ENCODE data around the gene ACOD1.

ACOD1 gene

DNA sequence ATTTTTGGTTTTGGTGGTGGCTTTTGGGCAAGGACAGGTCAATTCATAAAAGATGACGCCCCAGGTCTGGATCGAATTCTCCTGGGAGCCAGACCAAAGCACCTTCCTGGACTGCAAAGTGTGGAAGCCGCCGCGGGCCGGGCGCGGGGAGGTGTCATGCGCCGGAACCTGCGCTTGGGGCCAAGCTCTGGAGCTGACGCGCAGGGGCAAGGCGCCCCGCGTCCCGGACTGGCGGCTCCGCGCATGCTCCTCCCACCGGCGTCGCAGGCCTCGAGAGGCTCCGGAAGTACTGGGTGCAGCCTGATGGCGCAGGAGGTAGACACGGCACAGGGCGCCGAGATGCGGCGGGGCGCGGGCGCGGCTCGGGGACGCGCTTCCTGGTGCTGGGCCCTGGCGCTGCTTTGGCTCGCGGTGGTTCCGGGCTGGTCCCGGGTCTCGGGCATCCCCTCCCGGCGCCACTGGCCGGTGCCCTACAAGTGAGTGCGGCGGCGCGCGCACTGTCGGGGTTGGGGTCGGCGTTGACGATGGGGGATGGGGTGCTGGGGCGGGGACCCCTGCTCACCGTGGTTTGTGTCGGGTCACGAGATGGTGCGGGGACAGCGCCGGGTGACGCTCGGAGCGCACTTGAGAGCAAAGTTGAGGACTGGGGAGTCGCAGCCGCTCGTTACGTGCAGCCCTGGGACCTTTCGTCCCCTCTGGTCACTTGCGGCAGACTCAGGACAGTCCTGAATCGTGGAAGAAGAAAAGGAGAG lies 43.7 kb downstream of the ACOD1 start, which contains the start of gene CLN5:
Gene CLN5 (plus strand): TSS at position 286 of the 752 bp plus-strand sequence. CDS start 18 bp downstream, at position 304.
- Histone ChIP-seq H3K27ac (ENCODE audit: low read depth, low read length) (peak within 1 kb of the TSS; percentile 70; the same call in 1 of the 2 replicates), H3K4me1 (ENCODE audit: insufficient read depth, low read length) (peaks cover 8% of the 10 kb centered on the region), H3K36me3 (ENCODE audit: insufficient read depth, low read length) (peaks cover 21% of the 10 kb centered on the region), H3K9ac (ENCODE audit: low read depth, low read length) (peak within 1 kb of the TSS; percentile 78), H3K27me3 (ENCODE audit: insufficient read depth, low read length) (peaks cover 6% of the 10 kb centered on the region; the same call in 1 of the 2 replicates), H3K4me3 (ENCODE audit: low read length) (peak within 1 kb of the TSS; percentile 97), H3K9me3 (ENCODE audit: insufficient read depth, low read depth, low read length) (no peaks in the 10 kb centered on the region)
- WGBS, result under 1% methylated on average over 73 of the region's 73 CpGs

DNA sequence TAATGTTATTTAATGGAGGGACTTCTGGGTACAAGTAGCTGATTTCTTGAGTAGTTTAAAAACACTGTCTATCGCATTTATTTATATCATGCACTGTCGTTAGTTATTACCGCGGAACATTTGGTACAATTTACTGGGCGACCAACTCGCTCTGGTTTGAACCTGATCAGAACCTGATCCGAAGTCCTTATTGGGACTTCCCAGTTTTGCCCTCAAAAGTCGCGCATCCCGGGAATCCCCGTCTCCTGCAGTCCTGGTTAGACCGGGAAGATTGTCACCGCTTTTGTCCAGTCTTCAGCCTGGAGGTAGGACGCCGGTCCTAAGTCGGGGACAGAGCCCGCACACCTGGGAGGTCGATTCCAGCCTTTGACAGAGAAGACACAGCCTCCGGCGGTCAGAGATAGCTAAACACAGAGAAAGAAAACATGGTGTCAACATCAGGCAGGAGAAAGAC lies 44.3 kb downstream of the ACOD1 start:
- 2% methylated on average over 20 of the region's 20 CpGs for WGBS
- Histone ChIP-seq H3K9ac (ENCODE audit: low read depth, low read length) (peak overlapping the region; percentile 78), H3K9me3 (ENCODE audit: insufficient read depth, low read depth, low read length) (no peaks in the 10 kb centered on the region), H3K36me3 (ENCODE audit: insufficient read depth, low read length) (peaks cover 22% of the 10 kb centered on the region), H3K27ac (ENCODE audit: low read depth, low read length) (peak overlapping the region; percentile 70; the same call in 1 of the 2 replicates), H3K27me3 (ENCODE audit: insufficient read depth, low read length) (no peaks in the 10 kb centered on the region), H3K4me3 (ENCODE audit: low read length) (peak overlapping the region; percentile 97), H3K4me1 (ENCODE audit: insufficient read depth, low read length) (peaks cover 8% of the 10 kb centered on the region)

DNA sequence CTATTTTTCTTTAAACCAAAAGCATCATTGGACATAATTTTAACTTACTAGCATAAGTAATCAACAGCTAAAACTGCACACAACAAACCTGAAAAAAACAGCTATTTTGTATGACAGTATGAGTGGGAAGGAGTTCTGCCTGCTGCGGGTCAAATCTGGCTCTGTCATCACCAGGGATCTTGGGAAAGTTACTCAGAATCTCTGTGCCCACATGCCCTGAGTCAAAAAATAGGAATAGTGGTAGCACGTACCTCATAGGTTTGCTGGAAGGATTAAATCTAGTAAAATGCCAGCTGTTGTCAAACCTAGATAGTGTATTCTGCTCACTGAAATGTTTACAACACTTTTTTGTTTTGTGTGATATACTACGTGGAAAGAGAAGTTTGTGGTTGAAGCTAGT lies 44.7 kb downstream of the ACOD1 start:
- H3K4me3 ChIP-seq (ENCODE audit: low read length), result peak overlapping the region; percentile 97
- no peak overlapping the region for H3K27ac ChIP-seq (ENCODE audit: low read depth, low read length)
- H3K4me1 ChIP-seq (ENCODE audit: insufficient read depth, low read length), result peaks cover 8% of the 10 kb centered on the region
- WGBS, result 55% methylated on average over 2 of the region's 3 CpGs
- peak overlapping the region; percentile 78 for H3K9ac ChIP-seq (ENCODE audit: low read depth, low read length)
- no peaks in the 10 kb centered on the region for H3K9me3 ChIP-seq (ENCODE audit: insufficient read depth, low read depth, low read length)
- no peaks in the 10 kb centered on the region for H3K27me3 ChIP-seq (ENCODE audit: insufficient read depth, low read length)
- peaks cover 26% of the 10 kb centered on the region for H3K36me3 ChIP-seq (ENCODE audit: insufficient read depth, low read length)

DNA sequence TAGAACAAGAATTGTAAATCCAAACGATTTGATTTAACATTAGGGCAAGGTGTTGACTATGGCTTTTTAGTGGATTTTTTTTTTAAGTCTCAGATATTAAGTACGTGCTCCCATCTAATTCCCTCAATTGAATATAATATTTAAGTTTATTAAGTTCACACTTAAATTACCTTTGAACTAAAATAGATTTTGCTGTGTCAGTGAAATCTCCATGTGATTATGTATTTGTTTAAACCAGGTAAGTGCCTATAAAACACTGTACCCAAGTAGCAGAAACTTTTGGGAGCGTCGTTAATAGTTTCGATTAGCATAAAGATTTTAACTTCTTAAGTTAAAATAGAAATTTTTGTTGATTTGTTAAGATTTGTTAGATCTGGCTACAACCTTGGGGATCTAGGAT lies 45.2 kb downstream of the ACOD1 start:
- Histone ChIP-seq H3K27ac (ENCODE audit: low read depth, low read length) (no peak overlapping the region), H3K36me3 (ENCODE audit: insufficient read depth, low read length) (peaks cover 31% of the 10 kb centered on the region), H3K9ac (ENCODE audit: low read depth, low read length) (no peak overlapping the region), H3K27me3 (ENCODE audit: insufficient read depth, low read length) (no peaks in the 10 kb centered on the region), H3K4me1 (ENCODE audit: insufficient read depth, low read length) (peaks cover 8% of the 10 kb centered on the region), H3K9me3 (ENCODE audit: insufficient read depth, low read depth, low read length) (no peaks in the 10 kb centered on the region), H3K4me3 (ENCODE audit: low read length) (0 out of 2 replicates have a peak overlapping the region, but pooled peaks have one; percentile 97)
- 87% methylated on average over 3 of the region's 5 CpGs for whole genome bisulfite sequencing

DNA sequence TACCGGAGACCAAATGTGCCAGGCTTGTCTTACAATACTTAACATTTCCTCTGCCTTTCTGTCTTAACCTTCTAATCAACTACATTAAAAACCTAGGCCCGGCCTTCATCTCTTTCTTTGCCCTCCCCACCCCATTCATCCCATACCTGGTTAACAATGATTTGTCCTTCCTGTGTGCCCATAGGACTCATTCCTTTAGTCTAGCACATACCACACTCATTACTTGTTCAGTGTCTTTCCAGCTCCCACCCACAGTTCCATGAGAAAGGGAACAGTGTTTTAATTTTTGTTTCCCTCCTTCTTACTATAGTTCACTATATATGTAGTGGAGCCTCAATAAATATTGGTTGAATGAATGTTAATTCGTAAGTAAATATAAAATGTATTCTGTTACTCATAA lies 46.0 kb downstream of the ACOD1 start:
- H3K4me3 ChIP-seq (ENCODE audit: low read length), result no peak overlapping the region
- 90% methylated on average over 2 of the region's 3 CpGs for WGBS
- no peaks in the 10 kb centered on the region for H3K27me3 ChIP-seq (ENCODE audit: insufficient read depth, low read length)
- H3K27ac ChIP-seq (ENCODE audit: low read depth, low read length), result no peak overlapping the region
- no peak overlapping the region for H3K9ac ChIP-seq (ENCODE audit: low read depth, low read length)
- H3K4me1 ChIP-seq (ENCODE audit: insufficient read depth, low read length), result peaks cover 8% of the 10 kb centered on the region
- peaks cover 39% of the 10 kb centered on the region for H3K36me3 ChIP-seq (ENCODE audit: insufficient read depth, low read length)
- no peaks in the 10 kb centered on the region for H3K9me3 ChIP-seq (ENCODE audit: insufficient read depth, low read depth, low read length)

DNA sequence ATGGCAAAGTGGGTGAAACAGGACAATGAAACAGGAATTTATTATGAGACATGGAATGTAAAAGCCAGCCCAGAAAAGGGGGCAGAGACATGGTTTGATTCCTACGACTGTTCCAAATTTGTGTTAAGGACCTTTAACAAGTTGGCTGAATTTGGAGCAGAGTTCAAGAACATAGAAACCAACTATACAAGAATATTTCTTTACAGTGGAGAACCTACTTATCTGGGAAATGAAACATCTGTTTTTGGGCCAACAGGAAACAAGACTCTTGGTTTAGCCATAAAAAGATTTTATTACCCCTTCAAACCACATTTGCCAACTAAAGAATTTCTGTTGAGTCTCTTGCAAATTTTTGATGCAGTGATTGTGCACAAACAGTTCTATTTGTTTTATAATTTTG lies 52.2 kb downstream of the ACOD1 start:
- Histone ChIP-seq H3K27ac (ENCODE audit: low read depth, low read length) (no peak overlapping the region), H3K4me3 (ENCODE audit: low read length) (no peak overlapping the region), H3K9me3 (ENCODE audit: insufficient read depth, low read depth, low read length) (no peaks in the 10 kb centered on the region), H3K27me3 (ENCODE audit: insufficient read depth, low read length) (no peaks in the 10 kb centered on the region), H3K9ac (ENCODE audit: low read depth, low read length) (no peak overlapping the region), H3K4me1 (ENCODE audit: insufficient read depth, low read length) (no peaks in the 10 kb centered on the region), H3K36me3 (ENCODE audit: insufficient read depth, low read length) (peaks cover 59% of the 10 kb centered on the region)
- WGBS, result 95% methylated on average over 1 of the region's 1 CpG

DNA sequence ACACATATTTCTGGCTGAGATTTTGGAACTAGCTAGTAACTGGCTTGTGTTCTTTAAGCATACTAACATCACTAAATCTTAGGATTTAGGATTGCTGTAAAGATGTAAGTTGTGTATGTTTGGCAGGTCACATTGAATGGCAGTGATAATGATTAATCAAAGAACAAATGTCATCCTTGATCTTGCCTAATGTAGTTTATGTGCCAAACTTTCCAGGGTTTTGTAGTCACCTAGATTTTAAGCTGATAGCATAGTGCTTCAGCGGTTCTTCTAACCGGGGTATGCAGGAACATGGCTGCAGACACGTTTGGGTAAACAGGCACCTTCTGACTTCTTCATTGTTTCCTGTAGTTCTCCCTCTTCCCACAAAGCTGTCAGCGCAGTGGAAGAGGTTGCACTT lies 53.2 kb downstream of the ACOD1 start:
- 92% methylated on average over 4 of the region's 4 CpGs for WGBS
- Histone ChIP-seq H3K27ac (ENCODE audit: low read depth, low read length) (no peak overlapping the region), H3K4me3 (ENCODE audit: low read length) (no peak overlapping the region), H3K36me3 (ENCODE audit: insufficient read depth, low read length) (peaks cover 56% of the 10 kb centered on the region), H3K9me3 (ENCODE audit: insufficient read depth, low read depth, low read length) (no peaks in the 10 kb centered on the region), H3K4me1 (ENCODE audit: insufficient read depth, low read length) (no peaks in the 10 kb centered on the region), H3K27me3 (ENCODE audit: insufficient read depth, low read length) (no peaks in the 10 kb centered on the region), H3K9ac (ENCODE audit: low read depth, low read length) (no peak overlapping the region)

DNA sequence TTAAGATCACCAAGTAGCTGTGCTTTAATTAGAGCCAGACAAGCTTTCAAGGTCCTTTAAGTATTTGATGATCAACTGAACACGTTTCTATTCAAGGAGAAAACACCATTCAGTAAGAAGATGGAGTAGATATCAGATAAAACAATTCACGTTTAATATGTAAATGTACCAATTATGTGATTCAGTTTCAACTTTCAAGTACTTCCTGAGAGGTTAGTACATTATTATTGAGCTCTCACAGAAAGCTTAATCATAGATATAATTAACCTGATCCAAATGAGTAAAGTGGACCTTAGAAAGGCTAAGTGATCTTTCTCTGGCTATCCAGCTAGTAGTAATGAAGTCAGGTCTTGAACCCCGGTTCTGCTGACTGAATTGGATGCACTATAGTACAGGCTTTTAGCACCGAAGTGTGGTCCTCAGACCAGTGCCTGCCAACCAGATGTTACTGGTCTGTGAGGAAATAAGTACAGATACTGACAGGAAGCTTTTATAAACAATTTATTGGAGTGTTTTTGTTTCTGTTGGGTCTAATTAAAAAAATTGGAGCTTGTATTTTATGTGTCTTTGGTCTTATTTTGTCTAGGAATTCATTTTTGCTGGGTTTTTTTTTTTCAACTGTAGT lies 53.8 kb downstream of the ACOD1 start:
- H3K27ac ChIP-seq (ENCODE audit: low read depth, low read length), result no peak overlapping the region
- 87% methylated on average over 3 of the region's 4 CpGs for WGBS
- no peaks in the 10 kb centered on the region for H3K9me3 ChIP-seq (ENCODE audit: insufficient read depth, low read depth, low read length)
- peaks cover 57% of the 10 kb centered on the region for H3K36me3 ChIP-seq (ENCODE audit: insufficient read depth, low read length)
- no peaks in the 10 kb centered on the region for H3K4me1 ChIP-seq (ENCODE audit: insufficient read depth, low read length)
- no peaks in the 10 kb centered on the region for H3K27me3 ChIP-seq (ENCODE audit: insufficient read depth, low read length)
- H3K9ac ChIP-seq (ENCODE audit: low read depth, low read length), result no peak overlapping the region
- no peak overlapping the region for H3K4me3 ChIP-seq (ENCODE audit: low read length)

DNA sequence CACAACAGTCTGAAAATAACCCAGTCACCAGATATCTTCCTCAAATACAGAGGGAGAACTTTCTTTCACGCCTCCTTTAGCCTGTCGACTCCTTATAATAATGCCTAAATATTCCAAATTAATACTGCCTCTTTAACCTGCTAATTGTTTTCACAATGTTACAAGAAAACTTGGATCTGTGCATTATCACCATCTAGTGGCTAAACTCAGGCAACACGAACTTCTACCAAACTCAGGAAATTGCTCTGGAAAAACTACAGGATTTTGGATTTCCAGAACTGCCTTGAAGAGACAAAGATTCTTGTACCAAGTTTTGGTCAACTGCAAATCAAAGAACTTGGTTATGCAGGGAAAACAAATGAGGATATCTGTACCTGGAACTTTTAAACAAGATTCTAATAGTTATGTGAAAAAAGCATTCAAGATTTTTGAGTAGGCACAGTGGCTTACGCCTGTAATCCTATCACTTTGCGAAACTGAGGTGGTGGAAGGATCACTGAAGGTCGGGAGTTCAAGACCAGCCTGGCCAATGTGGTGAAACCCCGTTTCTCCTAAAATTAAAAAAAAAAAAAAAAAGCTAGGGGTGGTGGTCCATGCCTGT lies 54.4 kb downstream of the ACOD1 start:
- H3K27ac ChIP-seq (ENCODE audit: low read depth, low read length), result no peak overlapping the region
- peaks cover 61% of the 10 kb centered on the region for H3K36me3 ChIP-seq (ENCODE audit: insufficient read depth, low read length)
- WGBS, result 77% methylated on average over 6 of the region's 7 CpGs
- H3K9ac ChIP-seq (ENCODE audit: low read depth, low read length), result no peak overlapping the region
- H3K9me3 ChIP-seq (ENCODE audit: insufficient read depth, low read depth, low read length), result no peaks in the 10 kb centered on the region
- H3K4me1 ChIP-seq (ENCODE audit: insufficient read depth, low read length), result no peaks in the 10 kb centered on the region
- H3K27me3 ChIP-seq (ENCODE audit: insufficient read depth, low read length), result no peaks in the 10 kb centered on the region
- H3K4me3 ChIP-seq (ENCODE audit: low read length), result no peak overlapping the region

All from HUES64 (cell line).